ENCODE data around the gene ATF3. TPM values are rescaled to one million over a fixed set of nuclear protein-coding genes. Genes with fewer than 3 reads are reported as not detected.

The ATF3 gene
- total RNA-seq, 4 donors from 2014 or later: 8.2 to 71.6 (median 17.2) TPM

GRCh38 chr1:212587888-212588510 is 20.6 kb upstream of the ATF3 start:
- intact Hi-C loops (cut with DNase I; ENCODE audit: low total_unique reads): no loop called here
- WGBS, 2 donors: 54 to 57% methylated on average over 13 of the region's 13 CpGs
- no peak for DNase-seq (ENCODE audit: low spot score in 2 of 2)

DNA sequence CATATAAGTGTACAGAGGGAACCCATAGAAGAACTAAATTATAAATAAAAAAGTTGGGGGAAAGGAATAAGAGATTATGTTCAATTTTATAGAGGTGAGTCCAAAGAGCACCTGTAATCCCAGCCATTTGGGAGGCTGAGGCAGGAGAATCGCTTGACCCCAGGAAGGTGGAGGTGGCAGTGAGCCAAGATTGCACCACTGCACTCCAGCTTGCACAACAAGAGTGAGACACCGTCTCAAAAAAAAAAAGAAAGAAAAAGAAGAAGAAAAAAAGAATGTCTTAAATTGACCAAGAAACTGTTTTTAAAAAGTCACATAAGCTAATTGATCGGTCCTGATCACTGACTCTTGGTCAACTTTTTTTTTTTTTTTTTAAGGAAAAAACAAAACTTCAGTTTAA is 19.1 kb upstream of the ATF3 start:
- no peak overlapping the region for H3K4me3 ChIP-seq (ENCODE audit: low read depth, poor library complexity, severe bottlenecking)
- no peak for TF ChIP-seq CTCF (IDR thresholded peaks at IDR 0.05)
- TF ChIP-seq POLR2A (IDR thresholded peaks at IDR 0.05): no peak
- intact Hi-C loops (cut with DNase I; ENCODE audit: low total_unique reads): no loop called here
- WGBS, 2 donors: 77 to 79% methylated on average over 3 of the region's 3 CpGs
- DNase-seq (ENCODE audit: low spot score in 2 of 2): no peak

More at GRCh38 chr1:212587888-212588510, 20.6 kb upstream of the ATF3 start:
- H3K4me3 ChIP-seq (ENCODE audit: low read depth, poor library complexity, severe bottlenecking): no peak overlapping the region
- TF ChIP-seq CTCF (IDR thresholded peaks at IDR 0.05): no peak
- no peak for TF ChIP-seq POLR2A (IDR thresholded peaks at IDR 0.05)

- DNase-seq (ENCODE audit: low spot score in 2 of 2): no peak
- H3K4me3 ChIP-seq (ENCODE audit: low read depth, poor library complexity, severe bottlenecking): no peak overlapping the region
- intact Hi-C loops (cut with DNase I; ENCODE audit: low total_unique reads): no loop called here
- no peak for TF ChIP-seq CTCF (IDR thresholded peaks at IDR 0.05)
- TF ChIP-seq POLR2A (IDR thresholded peaks at IDR 0.05): no peak
- WGBS, 2 donors: 89 to 92% methylated on average over 3 of the region's 3 CpGs
Measured at GRCh38 chr1:212591922-212592321, 16.6 kb upstream of the ATF3 start.

GRCh38 chr1:212593821-212594251 is 14.7 kb upstream of the ATF3 start:
- intact Hi-C loops (cut with DNase I; ENCODE audit: low total_unique reads): no loop called here
- H3K4me3 ChIP-seq (ENCODE audit: low read depth, poor library complexity, severe bottlenecking): no peak overlapping the region
- no peak for DNase-seq (ENCODE audit: low spot score in 2 of 2)
- WGBS, 2 donors: 78 to 84% methylated on average over 3 of the region's 3 CpGs
- TF ChIP-seq POLR2A (IDR thresholded peaks at IDR 0.05) (no peak), CTCF (IDR thresholded peaks at IDR 0.05) (no peak)

GRCh38 chr1:212594640-212595039 is 13.9 kb upstream of the ATF3 start:
- TF ChIP-seq POLR2A (IDR thresholded peaks at IDR 0.05) (no peak), CTCF (IDR thresholded peaks at IDR 0.05) (no peak)
- DNase-seq (ENCODE audit: low spot score in 2 of 2): no peak
- H3K4me3 ChIP-seq (ENCODE audit: low read depth, poor library complexity, severe bottlenecking): no peak overlapping the region
- intact Hi-C loops (cut with DNase I; ENCODE audit: low total_unique reads): no loop called here
- WGBS, 2 donors: 96 to 97% methylated on average over 3 of the region's 3 CpGs

DNA sequence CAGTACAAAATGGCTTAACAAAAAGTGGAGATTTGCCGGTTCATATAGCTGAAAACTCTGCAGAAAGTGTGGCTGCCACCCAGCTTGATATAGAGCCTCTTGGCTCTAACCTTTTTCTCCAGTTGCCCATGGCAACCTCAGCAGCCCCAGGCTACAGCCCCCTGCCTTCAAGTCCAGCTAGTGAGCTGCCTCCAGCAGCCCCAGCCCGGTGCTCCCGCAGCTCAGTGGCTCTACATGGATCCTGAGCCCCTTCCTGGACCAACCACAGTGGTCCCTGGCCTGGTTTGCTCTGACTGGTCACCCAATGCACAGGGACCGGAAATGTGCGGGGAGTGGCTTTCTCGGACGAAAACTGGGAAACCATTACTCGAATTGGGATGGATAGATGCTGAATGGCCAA is 13.3 kb upstream of the ATF3 start:
- no peak for TF ChIP-seq CTCF (IDR thresholded peaks at IDR 0.05)
- TF ChIP-seq POLR2A (IDR thresholded peaks at IDR 0.05): no peak
- WGBS, 2 donors: 94 to 95% methylated on average over 8 of the region's 8 CpGs
- no peak overlapping the region for H3K4me3 ChIP-seq (ENCODE audit: low read depth, poor library complexity, severe bottlenecking)
- intact Hi-C loops (cut with DNase I; ENCODE audit: low total_unique reads): no loop called here
- DNase-seq (ENCODE audit: low spot score in 2 of 2): no peak

Measured in lower leg skin (tissue), 4 donors.